Dermis microvascular lymphatic vessel endothelial cell (primary cell): ENCODE data around the gene VAMP3. TPM values are rescaled to one million over a fixed set of nuclear protein-coding genes. Genes with fewer than 3 reads are reported as not detected.

Source experiments
- DNase-seq, 2 donors: peaks; one replicate each; pipeline versions ENCODE4 v3.0.0 to v3.0.0-alpha.2; 2010; ENCODE audit warnings: low read depth in 2 of 2
- total RNA-seq: library from RNA; depleted of rRNA; stranded (reverse); fragments of >200 nt; gene quantifications from 2 replicates; pipeline ENCODE4 v1.2.1, GENCODE V29; 2014

Gene VAMP3, protein sequence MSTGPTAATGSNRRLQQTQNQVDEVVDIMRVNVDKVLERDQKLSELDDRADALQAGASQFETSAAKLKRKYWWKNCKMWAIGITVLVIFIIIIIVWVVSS
- total RNA-seq: 77.0 and 101 TPM in 2 replicates

DNA sequence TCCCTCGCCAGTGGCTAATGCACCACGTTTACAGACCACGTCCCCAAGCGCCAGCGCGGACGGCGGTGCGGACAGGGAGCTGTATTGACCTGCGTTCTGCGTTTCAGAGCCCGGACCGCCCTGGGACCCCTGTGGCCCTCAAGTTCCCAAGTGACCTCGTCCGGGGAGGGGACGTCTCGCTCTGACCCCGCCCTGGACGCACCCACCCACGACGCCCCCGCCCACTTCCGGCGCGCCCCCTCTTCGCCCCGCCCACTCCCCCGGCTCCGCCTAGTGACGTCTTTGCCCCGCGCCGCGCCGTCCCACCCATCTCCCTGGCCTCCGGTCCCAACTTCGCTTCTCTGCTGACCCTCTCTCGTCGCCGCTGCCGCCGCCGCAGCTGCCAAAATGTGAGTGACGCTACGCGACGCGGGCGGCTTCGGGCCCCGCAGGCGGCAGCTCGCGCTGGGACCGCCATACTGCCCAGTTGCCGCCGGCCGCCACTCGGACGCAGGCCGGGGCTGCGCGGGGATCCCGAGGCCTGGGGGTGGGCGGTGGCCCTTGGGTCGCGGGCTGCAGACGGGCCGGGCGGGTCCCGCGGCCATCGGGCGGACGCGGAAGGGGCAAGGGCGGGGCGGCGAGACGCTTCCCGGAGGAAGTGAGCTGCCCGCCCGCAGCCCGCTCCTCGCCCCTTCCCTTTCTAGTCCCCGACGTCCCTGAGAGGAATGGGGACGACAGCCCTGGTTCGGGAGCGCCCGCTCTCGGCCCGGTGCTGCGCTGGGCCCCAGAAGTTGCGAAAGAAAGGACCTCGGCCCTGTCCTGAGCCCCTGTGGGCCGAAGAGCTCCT lies at the start of gene VAMP3:
TSS of gene VAMP3 (plus strand) at position 300 of the 826 bp plus-strand sequence. CDS start at position 388, 88 bp downstream.
- DNase-seq: peak; percentile 58 to 83

DNA sequence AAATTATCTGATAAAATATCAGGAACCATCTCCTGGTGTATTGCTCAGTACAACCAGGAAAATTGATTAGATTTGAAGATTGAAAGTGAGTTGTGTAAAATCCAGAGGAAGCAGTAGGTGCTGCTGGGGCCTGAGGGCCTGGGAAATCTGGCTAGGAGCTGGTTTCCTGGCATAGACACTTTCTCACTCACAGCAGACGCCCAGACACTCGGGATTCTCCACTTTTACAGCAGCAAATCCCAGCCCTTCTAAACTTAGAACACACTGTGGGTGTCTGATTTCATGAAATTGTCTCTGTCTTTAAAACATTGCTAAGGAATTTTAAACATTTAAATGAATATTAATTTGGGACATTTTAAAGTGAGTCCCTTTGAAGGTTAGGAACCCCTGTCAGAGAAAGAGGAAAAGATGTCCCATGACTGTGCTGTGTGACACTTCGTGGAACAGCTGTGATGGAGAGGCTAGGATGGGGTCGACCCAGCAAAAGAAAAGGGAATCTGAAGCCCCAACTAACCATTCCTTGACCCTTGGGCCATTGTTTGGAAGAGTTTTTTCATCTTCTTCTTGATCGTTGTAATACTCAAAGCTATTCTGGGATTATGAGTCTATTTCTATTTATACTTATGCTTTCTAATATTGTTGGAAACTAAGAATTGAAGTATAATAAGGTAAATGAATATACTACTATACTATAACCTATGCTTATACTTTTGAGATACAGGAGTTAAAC lies 49.0 kb upstream of the VAMP3 start:
- no peak for DNase-seq

DNA sequence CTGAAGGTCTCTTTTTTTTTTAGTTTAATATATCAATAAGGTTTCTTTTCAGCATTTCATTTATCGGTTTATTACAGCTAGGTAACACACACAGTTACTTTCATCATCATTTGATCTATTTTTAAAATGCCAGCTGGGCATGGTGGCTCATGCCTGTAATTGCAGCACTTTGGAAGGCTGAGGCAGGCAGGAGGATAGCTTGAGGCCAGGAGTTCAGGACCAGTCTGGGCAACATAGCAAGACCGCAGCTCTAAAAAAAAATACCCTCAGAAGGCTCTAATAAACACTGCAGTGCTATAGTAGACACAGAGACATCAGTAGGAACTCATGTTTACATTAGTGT lies 48.5 kb upstream of the VAMP3 start:
- no peak for DNase-seq

DNA sequence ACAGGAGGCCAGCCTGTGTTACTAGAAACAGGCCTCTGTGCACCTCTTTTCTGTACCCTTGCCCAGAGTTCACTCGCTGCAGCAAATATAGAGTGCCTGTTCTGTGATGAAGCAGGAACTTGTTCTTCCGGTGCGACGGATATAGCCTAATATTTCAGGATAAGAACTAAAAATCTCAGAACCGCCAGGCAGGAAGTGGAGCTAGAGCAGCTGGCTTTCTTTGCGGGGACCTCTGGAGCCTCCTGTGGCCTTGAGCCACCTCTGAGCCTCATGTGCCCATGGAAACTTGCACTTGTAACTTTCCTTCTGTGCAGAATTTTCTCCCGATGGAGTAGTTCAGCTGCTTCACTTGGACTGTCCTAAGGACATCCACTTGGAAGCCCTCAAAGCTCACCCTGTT lies 44.5 kb upstream of the VAMP3 start:
- DNase-seq: peak in 1 of 2 donors; percentile 7

DNA sequence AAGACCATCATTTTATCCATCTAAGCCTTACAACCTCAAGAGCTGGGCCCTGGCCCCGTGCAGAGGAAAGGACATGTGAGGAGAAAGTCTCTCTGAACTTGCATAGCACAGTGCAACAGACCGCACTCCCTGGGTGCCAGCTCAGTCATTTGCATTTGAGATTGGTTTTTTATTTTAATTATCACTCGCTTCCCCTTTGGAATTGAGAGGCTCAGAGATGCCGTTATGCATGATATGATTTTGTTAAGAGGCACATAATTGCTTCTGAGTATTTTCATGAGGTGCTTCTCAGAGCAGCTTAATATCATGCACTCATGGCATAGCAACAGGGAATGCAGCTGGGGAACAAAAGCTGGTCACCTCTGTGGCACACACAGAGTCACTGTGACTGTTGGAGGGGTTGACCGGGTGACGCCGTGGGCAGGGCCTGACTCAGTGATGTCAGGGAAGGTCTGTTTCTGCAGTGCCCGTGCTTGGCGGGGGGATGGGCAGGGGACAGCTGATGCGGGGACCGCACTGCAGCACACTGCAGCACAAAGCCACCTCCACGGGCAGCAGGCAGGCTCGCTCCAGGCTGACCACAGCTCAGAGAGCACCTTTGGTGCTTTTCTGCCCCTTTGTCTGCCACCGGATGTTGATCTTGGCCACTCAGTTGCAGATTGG lies 43.2 kb upstream of the VAMP3 start:
- DNase-seq: no peak

DNA sequence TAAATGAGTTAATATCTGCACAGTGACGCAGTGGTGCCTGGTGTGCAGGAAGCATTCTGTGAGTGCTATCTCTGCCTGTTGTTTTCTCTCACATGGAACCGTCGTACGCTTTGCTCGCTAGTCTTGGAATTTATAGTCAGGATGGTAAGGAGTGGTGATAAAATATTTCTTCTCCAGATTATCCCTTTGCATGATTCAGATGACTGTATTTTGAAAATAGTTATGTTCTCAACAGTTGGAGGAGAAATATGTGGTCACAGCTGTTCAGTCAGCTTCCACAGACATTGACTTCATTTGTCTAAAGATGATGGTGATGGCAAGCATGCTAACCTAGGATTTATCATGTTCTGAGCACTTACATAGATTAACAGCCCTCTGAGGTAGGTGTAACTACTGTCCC lies 41.3 kb upstream of the VAMP3 start:
- no peak for DNase-seq

DNA sequence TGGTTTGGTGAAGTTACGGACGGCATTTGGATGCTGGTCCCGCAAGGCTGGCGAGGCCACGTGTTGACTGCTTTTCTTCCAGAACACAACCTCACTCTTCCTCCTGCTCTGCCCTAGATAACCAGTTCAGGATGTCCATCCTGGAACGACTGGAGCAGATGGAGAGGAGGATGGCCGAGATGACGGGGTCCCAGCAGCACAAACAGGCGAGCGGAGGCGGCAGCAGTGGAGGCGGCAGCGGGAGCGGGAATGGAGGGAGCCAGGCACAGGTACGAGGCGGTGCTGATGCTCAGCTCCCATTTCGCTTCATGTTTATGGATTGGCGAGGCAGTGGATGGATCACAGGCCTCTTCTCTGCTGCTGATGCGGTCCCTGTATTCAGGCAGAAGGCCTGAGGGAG lies 38.8 kb upstream of the VAMP3 start:
- DNase-seq: no peak

DNA sequence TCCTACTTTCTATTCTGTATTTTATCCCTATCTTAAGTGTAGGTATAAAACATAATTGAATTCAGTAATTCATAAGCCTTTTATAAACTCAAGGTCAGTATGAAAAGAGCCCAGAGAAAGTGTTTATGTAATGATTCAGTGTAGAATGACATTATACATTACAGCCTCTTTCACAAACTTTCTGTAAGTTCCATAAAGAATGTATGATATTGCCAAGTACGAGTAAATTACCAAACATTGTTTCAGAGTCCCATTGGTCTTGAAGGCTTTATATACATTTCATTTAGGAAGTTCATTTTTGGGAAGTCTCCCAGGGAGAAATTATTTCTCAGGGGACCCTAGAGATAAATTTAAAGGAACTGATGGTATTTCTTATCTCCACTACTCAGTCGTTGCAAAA lies 37.8 kb upstream of the VAMP3 start:
- DNase-seq: no peak

DNA sequence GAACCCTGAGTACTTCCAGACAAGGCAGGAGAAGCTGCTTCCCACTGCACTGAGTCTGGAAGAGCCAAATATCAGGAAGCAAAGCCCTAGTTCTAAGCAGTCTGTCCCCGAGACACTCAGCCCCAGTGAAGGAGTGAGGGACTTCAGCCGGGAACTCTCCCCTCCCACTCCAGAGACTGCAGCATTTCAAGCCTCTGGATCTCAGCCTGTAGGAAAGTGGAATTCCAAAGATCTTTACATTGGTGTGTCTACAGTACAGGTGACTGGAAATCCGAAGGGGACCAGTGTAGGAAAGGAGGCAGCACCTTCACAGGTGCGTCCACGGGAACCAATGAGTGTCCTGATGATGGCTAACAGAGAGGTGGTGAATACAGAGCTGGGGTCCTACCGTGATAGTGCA lies 33.1 kb upstream of the VAMP3 start:
- no peak for DNase-seq

DNA sequence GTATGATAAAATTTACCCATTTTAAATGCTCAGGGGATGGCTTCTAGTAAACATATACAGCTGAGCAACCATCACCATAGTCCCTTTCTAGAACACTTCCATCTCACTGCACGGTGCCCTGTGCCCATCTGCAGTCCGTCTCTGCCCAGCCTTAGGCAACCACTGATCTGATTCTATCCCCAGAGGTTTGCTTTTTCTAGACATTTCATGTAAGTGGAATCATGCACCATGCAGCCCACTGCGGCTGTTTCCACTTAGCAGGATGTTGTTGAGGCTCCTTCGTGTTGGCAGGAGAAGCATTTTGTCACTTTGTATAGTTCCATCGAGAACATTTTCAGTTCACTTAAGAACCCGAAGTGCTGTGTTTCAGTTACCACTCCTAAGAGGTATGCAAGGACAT lies 27.8 kb upstream of the VAMP3 start:
- DNase-seq: no peak

DNA sequence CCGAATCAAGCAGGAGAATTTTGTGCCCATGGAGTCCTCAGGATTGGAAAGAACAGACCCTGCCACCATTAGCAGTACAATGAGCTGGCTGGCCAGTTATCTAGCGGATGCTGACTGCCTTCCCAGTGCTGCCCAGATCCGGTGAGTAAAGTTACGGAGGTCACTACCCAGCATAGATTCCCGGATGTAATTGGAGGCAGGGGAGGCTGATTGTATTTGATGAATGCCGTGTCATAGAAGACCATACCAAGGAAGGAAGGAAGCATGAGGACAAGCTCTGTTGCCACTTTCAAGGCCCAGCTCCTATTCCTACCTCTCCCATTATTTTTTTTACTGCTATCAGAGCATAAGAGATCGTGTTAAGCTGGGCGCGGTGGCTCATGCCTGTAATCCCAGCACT lies 26.2 kb upstream of the VAMP3 start:
- DNase-seq: peak in 1 of 2 donors; percentile 51

DNA sequence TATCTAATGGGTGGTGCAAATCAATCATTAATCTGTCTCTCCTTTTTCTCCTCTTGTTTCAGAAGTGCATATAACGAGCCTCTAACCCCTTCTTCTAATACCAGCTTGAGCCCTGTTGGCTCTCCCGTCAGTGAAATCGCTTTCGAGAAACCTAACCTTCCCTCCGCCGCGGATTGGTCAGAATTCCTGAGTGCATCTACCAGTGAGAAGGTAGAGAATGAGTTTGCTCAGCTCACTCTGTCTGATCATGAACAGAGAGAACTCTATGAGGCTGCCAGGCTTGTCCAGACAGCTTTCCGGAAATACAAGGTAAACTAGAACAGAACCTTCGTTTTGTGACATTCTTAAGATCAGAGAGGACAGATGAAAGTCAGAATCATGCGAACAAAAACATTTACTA lies 25.3 kb upstream of the VAMP3 start:
- no peak for DNase-seq

DNA sequence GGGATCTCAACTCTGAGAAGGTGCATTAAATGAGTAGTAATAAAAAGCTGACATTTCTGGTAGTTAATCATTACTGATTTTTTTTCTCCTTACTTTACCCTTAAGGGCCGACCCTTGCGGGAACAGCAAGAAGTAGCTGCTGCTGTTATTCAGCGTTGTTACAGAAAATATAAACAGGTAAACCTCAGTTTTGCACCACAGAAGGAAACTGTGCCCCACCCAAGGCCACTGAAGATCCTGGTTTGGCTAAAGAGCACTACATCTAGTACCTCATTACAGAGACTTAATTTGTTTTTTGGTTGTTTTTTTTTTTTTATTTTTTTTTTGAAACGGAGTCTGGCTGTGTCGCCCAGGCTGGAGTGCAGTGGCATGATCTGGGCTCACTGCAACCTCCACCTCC lies 23.5 kb upstream of the VAMP3 start:
- no peak for DNase-seq

DNA sequence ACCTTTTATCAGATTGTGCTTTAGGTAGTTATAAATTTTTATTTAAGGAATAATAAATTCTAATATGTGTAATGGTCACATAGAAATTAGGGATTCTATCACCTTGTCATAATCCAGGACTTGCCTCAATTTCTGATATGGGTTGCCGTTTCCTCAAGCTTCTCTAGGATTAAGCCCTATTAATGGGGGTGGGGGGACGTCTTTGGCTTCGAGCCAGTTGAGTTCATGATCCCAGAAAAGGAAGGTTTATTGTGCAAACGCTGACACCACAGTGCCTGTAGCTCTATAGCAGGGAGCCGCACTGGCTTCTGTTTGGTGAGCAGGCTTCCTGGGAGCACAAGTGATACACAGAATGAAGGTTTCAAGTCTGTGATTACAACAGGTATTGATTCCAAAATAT lies 22.0 kb upstream of the VAMP3 start:
- no peak for DNase-seq

DNA sequence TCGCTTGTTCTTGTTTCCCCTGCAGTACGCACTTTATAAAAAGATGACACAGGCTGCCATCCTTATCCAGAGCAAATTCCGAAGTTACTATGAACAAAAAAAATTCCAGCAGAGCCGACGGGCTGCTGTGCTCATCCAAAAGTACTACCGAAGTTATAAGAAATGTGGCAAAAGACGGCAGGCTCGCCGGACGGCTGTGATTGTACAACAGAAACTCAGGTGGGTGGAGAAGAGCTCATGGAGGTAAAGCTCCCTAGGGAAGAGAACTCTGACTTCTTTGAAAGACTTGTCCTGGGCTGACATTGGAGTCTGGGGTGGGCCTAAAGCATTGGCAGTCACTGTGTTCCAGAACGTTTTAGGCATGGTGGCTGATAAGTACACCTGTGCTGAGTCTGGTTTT lies 19.9 kb upstream of the VAMP3 start:
- no peak for DNase-seq

DNA sequence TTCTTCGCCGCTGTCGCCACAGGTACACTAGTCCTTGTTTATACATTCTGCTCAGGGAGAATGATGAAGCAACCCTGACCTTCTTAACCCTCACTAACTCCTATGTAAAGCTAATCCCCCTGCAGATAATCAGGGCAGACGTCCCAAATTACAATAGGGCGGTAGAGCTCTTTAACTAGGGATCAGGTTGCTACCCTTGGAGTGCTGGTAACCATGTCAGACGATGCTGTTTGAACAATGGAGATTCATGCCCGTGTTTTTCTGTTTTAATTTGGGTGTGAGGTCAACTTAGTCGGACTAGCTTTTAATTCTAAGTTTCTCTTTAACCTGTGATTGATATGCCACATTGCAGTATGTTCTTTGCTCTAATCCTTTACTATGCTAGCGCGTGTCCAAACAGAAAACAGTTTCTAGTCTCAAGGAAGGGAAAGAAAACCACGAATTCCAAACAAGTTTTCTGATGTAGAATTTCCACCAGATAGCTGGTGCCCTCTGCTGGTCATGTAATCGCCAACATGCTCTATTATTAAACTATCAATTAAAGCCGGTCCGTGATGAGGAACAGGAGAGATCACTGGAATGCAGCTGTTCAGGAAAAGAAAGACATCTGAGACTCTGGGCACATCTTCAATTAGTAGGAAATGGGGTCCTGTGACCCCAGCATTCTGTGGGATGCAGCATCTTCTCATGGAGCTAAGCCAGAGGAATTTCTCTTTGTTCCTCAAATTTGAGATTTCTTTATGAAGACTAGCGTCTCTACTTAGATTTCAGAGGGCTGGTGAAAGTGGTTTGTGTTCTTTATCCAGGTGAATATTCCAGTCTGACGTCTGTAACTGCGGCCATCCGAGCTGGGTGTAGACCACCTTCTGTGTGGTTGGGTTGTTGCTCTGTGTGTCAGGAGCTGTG lies 18.3 kb upstream of the VAMP3 start:
- peak; percentile 48 to 70 for DNase-seq

DNA sequence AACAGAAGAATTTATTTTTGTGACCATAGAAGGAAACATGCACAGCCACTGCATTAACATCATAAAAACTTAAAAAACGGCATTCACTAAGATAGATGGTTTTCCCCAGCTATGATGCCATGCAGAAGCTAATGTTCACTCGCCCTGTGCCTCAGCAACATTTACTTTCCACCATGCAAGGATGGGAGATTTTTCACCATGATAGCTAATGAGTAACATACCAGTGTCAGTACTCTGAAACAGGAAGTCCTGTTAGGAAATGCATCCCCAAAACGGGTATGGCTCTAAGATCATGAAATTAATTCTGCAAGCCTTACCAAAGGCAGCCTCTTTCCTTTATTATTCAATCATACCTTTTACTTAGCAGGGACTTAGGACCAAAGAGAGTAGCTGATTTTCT lies 17.5 kb upstream of the VAMP3 start:
- no peak for DNase-seq

DNA sequence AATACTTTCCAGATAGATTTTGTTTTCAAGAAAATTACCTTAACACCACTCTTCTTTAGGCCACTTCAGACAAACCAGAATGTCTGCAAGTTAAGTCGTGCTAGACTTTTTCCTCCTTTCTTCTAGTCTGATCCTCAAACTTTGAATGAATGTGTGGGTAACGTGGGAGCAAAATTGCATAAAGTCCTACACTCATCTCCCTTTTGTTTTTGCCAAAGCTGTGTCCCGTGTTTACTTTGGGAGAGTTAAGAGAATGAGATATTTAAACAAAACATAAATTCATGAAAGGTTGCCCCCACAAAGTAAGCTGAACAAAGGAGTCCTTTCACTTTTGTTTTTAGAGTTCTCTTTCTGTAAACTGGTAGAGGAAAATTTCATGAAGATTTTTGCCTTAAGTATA lies 16.9 kb upstream of the VAMP3 start:
- no peak for DNase-seq

DNA sequence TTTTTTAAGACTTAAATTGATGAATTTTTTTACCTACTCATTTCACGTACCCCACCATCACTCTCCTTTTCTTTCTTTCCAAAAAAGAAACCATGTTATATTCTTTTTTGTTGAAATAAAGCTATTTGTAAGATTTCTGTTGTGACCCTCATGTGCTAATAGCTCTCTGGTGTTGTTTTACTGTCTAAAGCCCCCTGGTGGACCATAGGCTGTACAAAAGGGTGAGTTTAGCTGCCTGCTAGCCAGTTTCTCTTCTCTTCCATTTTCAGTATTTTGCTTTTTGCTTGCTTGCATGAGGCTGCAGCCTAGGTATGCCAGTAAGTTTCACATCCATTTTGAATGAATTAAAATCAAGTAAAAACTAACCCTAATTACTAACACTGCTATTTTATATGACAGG lies 15.6 kb upstream of the VAMP3 start:
- peak in 1 of 2 donors; percentile 30 for DNase-seq

DNA sequence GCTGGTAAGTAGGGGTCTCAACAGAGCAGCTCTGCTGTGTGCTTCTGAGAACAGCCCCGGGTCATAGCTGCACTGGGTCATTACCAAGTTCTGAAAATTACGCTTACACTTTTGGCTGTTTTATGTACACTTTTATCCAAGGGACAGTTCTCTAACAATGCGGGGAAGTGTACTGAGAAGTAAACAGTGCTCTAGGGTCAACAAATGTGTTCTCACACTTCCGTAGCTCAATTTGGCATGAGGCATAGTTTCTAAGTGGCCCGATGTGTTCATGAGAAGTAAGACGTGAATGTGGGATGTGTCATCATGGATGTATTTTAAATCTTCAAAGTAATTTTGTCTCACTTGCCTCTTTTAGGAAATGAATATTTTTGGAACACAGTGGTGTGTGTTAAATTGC lies 10.9 kb upstream of the VAMP3 start:
- DNase-seq: peak in 1 of 2 donors; percentile 68

DNA sequence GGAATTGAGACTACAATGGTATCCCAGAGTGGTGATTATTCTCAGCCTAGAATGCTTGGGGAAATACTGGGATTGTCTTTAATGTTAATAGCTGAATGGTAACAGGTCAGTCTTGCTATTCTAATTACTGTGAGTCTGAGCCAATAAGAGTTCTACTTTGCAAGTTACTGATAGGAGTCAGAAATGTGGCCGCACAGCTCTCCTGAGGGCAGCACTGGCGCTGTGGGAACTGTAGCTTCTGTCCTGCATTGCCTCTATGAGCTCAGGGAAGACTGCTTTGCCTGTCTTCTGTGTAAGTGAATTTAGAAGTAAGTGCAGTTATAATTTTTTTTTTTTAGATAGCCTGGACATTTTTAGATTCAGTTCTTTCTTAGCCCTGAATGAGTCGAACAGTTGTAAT lies 10.0 kb upstream of the VAMP3 start:
- no peak for DNase-seq
